ENCODE data around the gene FBXW7.
A peak's percentile ranks its signal among the peaks of the same experiment; 100 is the strongest.

FBXW7 gene

DNA sequence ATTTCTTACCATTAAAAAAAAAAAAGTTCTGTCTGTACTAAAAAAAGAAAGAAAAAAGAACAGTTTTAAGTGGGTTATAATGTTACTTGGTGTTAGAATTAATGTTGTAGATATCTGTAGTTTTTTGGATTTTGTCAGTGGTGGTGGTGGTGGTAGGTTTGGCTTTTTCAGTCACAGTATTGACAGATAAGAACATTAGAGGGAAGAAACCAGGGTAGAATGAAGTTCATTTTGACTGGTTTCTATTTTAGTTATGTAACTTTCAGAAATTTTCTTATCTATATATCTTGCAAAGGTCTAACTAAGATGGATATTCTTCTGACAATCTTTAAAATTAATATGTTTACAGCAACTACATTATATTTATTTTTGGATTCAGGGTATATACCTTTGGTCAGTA is 105.4 kb downstream of the FBXW7 start:
- DNase-seq (ENCODE audit: low spot score), result no peak

DNA sequence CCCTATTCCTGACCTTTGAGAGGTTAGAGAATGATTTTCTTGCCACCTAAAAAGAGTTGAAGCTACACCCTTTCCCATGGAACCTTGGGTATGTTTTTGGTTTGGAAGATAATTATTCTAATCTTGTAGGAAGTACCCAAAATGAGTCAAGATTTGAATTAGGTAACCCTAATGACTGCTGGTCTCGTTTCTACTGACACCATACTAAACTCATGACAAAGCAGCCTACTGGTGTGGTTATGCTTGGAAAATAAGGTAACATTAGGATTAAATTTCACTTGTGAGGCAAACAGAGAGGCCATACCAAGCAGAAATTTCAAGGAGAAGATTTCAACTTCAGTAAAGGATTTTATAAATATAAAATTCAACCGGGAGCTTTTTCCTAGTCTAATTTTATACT is 107.9 kb downstream of the FBXW7 start:
- no peak for DNase-seq (ENCODE audit: low spot score)

- DNase-seq (ENCODE audit: low spot score), result no peak
These were observed 110.9 kb downstream of the FBXW7 start for GRCh38 chr4:152424977-152425376.

DNA sequence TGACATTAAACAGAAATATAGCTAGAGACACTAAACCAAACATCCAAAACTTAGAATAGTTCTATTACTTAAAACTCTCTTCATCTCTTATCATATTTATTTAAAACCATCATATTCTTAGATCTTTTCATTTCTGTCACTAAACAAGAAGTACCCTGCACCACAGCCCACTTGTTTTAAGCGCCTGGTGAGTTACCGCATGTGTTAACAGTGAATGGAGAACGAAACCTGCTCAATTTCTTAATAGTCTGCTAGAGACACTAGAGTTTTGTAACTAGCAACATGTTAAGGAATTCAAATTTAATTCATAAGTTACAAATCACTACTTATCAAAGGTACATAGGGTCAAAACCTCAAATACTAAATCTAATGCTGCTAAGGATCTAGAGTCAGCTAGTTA is 111.5 kb downstream of the FBXW7 start:
- DNase-seq (ENCODE audit: low spot score), result no peak

- no peak for DNase-seq (ENCODE audit: low spot score)
These were observed 113.0 kb downstream of the FBXW7 start for GRCh38 chr4:152422817-152423320.

DNA sequence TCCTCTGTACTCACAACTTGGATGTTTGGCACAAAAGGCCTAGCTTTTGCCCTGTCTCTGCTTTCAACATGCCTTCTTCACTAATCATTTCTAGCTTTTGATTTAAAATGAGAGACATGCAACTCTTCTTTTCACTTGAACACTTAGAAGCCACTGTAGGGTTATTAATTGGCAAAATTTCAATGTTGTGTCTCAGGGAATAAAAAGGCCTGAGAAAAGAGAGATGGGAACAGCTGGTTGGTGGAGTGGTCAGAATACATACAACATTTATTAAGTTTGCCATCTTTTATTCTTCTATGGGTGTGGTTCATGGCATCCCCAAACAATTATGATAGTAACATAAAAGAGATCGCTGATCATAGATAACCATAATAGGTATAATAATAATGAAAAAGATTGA is 114.3 kb downstream of the FBXW7 start:
- no peak for DNase-seq (ENCODE audit: low spot score)

DNA sequence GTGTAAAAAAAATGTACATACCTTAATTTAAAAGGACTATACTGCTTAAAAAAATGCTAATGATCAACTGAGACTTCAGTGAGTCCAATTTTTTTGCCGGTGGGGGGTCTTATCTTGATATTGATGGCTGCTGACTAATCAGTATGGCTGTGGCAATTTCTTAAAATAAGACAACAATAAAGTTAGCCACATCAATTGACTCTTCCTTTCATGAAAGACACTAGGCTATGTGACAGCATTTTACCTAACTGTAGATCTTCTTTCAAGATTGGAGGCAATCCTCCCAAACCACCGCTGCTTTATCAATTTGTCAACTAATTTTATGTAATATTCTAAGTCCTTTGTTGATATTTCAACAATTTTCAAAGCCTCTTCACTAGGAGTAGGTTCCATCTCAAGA is 116.1 kb downstream of the FBXW7 start:
- no peak for DNase-seq (ENCODE audit: low spot score)

DNA sequence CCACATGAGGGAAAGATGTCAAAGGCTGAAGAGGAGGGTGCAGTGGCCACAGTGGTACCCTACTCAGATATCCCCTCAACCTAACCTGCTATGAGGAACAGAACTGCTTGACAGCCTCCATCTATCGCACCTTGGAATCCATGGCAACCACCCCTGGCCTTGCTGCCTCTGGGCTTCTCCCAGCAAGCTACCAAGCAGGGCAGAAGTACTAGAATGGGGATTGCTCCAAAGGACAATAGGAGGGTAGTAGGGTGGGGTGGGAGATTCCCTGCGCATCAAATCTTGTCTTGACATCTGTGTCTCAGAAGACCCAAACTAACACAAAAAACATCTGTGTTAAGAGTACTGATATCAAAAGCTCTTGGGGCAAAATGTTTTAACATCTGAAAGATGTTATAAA is 118.2 kb downstream of the FBXW7 start:
- DNase-seq (ENCODE audit: low spot score), result no peak

GRCh38 chr4:152415980-152416379 is 119.9 kb downstream of the FBXW7 start:
- no peak for DNase-seq (ENCODE audit: low spot score)

DNA sequence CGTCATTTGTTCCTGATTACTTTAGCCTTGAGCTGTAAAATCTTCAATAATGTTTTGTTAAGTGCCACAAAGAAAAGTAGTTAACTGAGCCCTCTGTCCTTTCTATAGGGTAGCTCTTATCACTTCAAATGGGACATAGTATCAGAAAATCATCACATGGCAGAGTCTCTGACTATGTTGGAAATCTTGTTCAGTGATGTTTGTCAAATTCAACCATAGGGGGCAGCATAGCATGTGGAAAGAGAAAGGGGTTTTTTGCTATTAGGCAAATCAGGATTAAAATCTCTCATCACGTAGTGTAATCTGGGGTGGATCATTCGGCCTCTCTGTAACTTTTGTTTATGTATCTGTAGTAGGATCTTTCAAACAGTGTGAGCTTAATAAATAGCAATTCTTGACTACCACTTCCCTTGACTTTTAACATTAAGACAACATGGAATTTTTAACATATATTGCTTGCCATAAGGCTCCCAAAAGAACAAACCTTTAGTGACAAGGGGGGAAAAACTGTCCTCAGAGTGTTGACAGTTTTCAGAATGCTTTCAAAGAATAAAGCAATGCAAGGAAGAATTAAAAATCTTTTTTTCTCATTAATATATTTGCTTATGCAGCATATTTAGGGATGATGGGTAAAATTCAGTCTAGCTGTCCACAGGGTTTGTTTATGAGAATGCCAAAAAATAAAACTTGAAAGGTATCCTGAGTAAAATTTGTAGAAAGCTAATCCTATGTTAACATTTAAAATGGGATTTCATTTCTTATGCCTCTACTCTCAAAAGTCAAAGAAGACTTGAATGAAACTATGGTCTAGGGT is 127.2 kb downstream of the FBXW7 start:
- DNase-seq (ENCODE audit: low spot score), result peak; percentile 8

DNA sequence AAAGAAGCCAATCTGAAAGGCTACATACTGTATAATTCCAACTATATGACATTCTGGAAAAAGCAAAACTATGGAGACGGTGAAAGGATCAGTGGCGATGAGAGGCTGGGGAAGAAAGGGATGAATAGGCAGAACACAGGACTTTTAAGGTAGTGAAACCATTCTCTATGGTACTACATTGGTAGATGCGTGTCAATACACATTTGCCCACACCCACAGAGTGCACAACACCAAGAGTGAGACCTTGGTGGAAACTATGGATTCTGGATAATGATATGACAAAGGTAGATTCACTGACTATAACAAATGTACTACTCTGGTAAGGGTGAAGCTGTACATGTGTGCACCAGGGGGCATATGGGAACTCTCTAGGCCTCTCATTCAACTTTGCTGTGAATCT is 134.5 kb downstream of the FBXW7 start:
- DNase-seq (ENCODE audit: low spot score), result no peak

- DNase-seq (ENCODE audit: low spot score), result no peak
These were observed 136.6 kb downstream of the FBXW7 start for GRCh38 chr4:152399246-152399645.

DNA sequence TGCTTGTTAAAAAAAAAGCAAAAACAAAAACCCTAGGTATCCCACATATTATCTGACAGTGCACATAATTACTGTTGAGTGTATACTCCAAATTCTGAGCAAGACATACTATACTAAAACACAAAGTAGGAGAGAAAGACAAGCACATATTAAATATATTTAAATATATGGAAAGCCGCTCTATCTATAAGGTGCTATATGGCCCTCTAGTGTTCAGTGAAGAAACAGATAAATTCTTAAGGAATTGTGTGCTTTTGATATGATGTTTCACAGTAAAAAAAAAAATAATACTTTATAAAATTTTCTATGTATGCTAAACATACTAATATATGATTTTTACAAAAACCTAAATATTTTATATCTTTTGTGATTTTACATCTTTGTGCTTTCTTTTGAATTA is 137.8 kb downstream of the FBXW7 start:
- DNase-seq (ENCODE audit: low spot score), result peak; percentile 5

- no peak for DNase-seq (ENCODE audit: low spot score)
These were observed 141.1 kb downstream of the FBXW7 start for GRCh38 chr4:152394791-152395190.

- no peak for DNase-seq (ENCODE audit: low spot score)
These were observed 143.8 kb downstream of the FBXW7 start for GRCh38 chr4:152392079-152392478.

DNA sequence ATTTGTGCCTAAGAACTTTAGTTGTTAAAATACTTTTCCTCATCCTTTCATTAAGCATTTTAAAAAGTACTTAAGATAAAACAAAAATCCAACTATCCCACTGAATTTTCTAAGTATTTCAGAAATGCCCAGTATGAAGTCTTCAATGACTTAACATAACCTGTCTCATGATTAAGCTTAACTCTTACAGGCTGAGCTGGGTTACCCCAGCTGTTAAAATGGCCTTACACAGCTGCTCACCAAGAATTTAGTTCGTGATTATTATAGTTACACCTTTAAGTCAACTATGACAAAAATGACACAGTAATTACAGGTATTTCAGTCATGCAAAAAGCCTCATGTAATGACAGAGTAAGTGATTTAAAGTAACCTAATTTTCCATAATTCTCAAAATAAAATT is 145.7 kb downstream of the FBXW7 start:
- no peak for DNase-seq (ENCODE audit: low spot score)

DNA sequence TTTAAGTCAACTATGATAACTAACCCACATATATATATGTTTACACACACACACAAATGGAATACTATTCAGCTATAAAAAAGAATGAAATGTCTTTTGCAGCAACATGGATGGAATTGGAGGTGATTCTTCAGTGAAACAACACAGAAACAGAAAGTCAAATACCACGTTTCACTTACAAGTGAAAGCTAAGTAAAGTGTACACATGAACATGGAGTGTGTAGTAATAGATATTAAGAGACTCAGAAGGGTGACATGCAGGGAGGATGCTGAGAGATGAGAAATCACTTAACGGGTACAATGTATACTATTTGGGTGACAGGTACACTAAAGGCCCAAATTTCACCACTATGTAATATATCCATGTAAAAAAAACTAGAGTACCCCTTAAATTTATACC is 146.5 kb downstream of the FBXW7 start:
- DNase-seq (ENCODE audit: low spot score), result no peak

DNA sequence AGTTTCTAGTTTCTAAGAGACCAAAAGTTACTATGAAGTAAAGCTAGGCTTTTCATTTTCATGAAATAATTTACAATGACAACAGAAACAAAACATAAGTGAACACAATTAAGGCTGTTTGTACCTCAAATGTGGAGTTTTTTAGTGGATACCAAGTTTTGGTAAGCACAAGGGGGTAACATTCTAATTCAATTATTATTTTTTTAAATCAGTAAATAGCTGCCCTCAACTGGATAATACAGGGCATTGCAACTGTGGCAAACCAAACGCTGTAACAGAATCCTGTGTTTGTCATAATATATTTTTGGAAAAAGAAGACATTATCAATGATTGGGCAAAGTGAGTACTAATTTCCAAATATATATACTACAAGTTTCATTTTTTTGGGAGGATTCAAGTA is 150.3 kb downstream of the FBXW7 start:
- no peak for DNase-seq (ENCODE audit: low spot score)

- no peak for DNase-seq (ENCODE audit: low spot score)
These were observed 153.7 kb downstream of the FBXW7 start for GRCh38 chr4:152382057-152382785.

DNA sequence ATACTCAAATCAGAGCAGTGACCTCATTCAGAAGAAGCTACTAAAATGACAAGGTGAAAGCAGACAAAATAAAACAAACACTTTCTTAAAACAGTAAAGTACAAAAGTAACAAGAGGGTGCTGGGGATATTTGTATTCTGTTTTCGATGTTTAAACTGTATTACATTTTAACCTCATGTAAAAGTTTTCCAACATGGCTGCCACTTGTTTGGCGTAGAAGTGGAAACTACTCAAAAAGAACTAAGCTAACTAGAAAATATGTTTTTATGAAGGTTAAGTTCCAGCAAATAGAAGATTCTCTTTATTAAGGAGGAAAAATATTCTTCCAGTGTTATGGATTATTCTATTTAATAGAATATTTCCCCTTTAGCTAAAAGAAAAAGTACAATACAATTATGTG is 155.0 kb downstream of the FBXW7 start:
- DNase-seq (ENCODE audit: low spot score), result no peak

DNA sequence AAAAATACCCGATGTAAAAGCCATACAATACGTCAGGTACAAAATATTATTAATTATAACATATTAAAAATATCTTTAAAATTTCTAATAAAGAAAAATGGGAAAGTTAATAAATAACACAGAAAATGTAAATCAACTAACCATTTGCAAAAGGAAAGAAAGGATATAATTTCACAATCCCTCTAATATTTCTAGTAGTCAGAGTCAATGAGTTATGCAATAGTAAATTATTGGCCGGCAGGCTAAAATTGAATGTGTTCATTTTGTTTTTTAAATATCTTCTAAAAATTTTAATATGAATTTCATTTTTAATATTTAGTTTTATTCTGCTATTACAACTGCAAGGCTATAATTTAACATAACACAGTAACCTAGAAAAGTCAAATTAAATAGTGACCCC is 155.7 kb downstream of the FBXW7 start:
- no peak for DNase-seq (ENCODE audit: low spot score)

DNA sequence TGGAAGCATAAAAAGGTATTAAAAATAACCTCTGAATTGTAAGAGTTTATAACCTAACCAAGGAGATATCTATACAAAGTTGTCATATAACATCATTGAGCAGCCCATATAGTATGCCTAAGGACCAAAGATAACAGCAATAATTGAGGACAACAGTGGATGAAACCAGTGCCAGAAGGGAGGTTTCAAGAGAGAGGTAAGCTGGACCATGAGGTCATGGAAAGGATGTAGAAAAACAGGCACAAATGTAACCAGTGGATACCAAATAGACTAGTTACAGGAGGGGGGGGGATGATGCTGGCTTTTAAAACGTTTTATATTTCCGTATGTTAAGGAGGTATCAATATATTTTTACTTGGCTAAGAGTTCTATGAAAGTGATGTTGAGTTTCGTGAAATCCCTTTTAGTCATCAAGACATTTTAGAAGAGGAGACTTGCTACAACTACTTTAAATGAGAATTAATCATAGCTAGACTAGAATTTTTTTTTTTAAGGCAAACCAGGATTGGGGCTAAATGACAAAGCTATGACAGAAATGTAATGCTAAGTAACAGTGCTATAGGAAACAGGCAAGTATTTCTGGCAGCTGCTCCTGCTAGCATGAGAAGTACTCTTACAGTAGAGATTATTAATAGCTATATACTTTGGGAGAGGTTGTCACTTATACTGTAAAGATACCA is 161.1 kb downstream of the FBXW7 start:
- no peak for DNase-seq (ENCODE audit: low spot score)

All from SK-N-DZ (cell line).